ENCODE measurements around the gene MYO5A.

MYO5A gene

DNA sequence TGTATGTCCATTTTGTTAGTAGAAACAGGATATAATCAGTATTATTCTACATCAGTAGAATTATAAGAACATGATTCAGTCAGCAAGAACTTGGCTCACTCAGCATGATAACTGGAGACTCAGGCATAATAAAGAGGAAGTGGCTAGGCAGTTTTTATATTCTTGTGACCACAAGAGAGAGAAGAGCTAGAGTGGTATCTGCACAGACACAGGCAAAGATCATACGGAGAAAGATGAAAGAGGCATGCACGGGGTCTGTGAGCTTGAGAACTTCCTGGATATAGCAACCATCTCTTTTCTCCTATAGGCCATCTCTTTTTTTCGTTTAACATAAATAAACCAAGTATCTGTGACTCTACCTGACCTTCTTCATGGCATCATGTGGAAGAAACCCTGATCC, 46.8 kb downstream of the MYO5A start:
- DNase-seq = peak; percentile 57
- Histone ChIP-seq H2BK5ac (ENCODE audit: low read depth, low read length, poor library complexity, severe bottlenecking) (no peak overlapping the region), H3K79me1 (replicated peaks; ENCODE audit: low read length, poor library complexity, severe bottlenecking) (peaks cover 26% of the 10 kb centered on the region), H2BK120ac (ENCODE audit: low read depth, low read length) (no peak overlapping the region), H4K8ac (ENCODE audit: low read length) (no peak overlapping the region), H3K14ac (ENCODE audit: low read length in 2 of 2) (no peak overlapping the region), H3K27me3 (ENCODE audit: control insufficient read depth in 1 of 2, insufficient read depth in 1 of 2, low read length in 2 of 2) (no peaks in the 10 kb centered on the region), H4K91ac (ENCODE audit: low read length) (no peak overlapping the region), H2BK12ac (ENCODE audit: low read length in 2 of 2) (no peak overlapping the region), H3K23ac (ENCODE audit: low read length in 2 of 2) (no peak overlapping the region), H3K36me3 (ENCODE audit: control insufficient read depth in 1 of 2, insufficient read depth in 2 of 2, low read depth in 1 of 2, low read length in 2 of 2) (no peaks in the 10 kb centered on the region), H3K9ac (ENCODE audit: low read length) (peak overlapping the region; percentile 56), H3K4me1 (ENCODE audit: control insufficient read depth, insufficient read depth, low read depth, low read length) (peaks cover 9% of the 10 kb centered on the region), H3K9me3 (ENCODE audit: control insufficient read depth, low read length) (no peaks in the 10 kb centered on the region), H3K27ac (ENCODE audit: low read length, poor library complexity, severe bottlenecking) (peak overlapping the region; percentile 91), H3K18ac (ENCODE audit: low read depth in 1 of 2, low read length in 2 of 2) (no peak overlapping the region), H3K4me2 (ENCODE audit: low read length, poor library complexity, severe bottlenecking) (no peak overlapping the region), H3K4ac (ENCODE audit: low read depth in 1 of 2, low read length in 2 of 2) (no peak overlapping the region), H2AFZ (ENCODE audit: low read depth, low read length) (no peak overlapping the region), H2AK5ac (ENCODE audit: low read length, severe bottlenecking) (peak overlapping the region; percentile 15), H3K4me3 (ENCODE audit: insufficient read depth in 1 of 2, low read depth in 1 of 2, low read length in 2 of 2) (peak overlapping the region in 1 of 2 experiments; percentile 23), H2BK15ac (ENCODE audit: low read depth, poor library complexity, severe bottlenecking) (no peak overlapping the region)
- 37% methylated on average over 2 of the region's 3 CpGs for WGBS

DNA sequence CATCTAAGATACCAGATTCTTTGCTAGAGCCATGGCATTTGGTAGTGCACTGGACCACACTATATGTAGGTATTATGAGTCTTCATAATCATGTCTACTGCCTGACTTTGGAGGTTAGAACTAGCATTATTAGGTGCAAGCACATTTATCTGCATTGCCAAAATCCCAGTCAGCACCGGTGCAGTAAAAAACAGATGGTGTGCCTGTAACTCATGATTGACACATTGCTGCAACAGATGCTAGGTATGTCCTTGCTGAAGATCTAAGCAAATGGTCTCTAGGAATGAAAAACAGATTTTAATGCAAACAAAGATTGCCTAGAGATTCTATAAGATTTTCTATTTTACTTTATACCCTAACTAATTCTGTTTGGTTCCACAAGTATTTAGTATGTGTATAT, 47.7 kb downstream of the MYO5A start:
- H3K36me3 ChIP-seq (ENCODE audit: control insufficient read depth in 1 of 2, insufficient read depth in 2 of 2, low read depth in 1 of 2, low read length in 2 of 2) = no peaks in the 10 kb centered on the region
- no peak overlapping the region for H3K4ac ChIP-seq (ENCODE audit: low read depth in 1 of 2, low read length in 2 of 2)
- no peak overlapping the region for H2BK5ac ChIP-seq (ENCODE audit: low read depth, low read length, poor library complexity, severe bottlenecking)
- H3K9ac ChIP-seq (ENCODE audit: low read length) = no peak overlapping the region
- H3K27ac ChIP-seq (ENCODE audit: low read length, poor library complexity, severe bottlenecking) = no peak overlapping the region
- H3K9me3 ChIP-seq (ENCODE audit: control insufficient read depth, low read length) = no peaks in the 10 kb centered on the region
- no peak overlapping the region for H2AFZ ChIP-seq (ENCODE audit: low read depth, low read length)
- no peaks in the 10 kb centered on the region for H3K27me3 ChIP-seq (ENCODE audit: control insufficient read depth in 1 of 2, insufficient read depth in 1 of 2, low read length in 2 of 2)
- DNase-seq = no peak
- H3K4me2 ChIP-seq (ENCODE audit: low read length, poor library complexity, severe bottlenecking) = no peak overlapping the region
- H2BK120ac ChIP-seq (ENCODE audit: low read depth, low read length) = no peak overlapping the region
- no peak overlapping the region for H3K23ac ChIP-seq (ENCODE audit: low read length in 2 of 2)
- H3K4me3 ChIP-seq (ENCODE audit: insufficient read depth in 1 of 2, low read depth in 1 of 2, low read length in 2 of 2) = no peak overlapping the region
- H3K14ac ChIP-seq (ENCODE audit: low read length in 2 of 2) = no peak overlapping the region
- H4K8ac ChIP-seq (ENCODE audit: low read length) = no peak overlapping the region
- no peak overlapping the region for H4K91ac ChIP-seq (ENCODE audit: low read length)
- peaks cover 24% of the 10 kb centered on the region for H3K79me1 ChIP-seq (replicated peaks; ENCODE audit: low read length, poor library complexity, severe bottlenecking)
- no peak overlapping the region for H3K18ac ChIP-seq (ENCODE audit: low read depth in 1 of 2, low read length in 2 of 2)
- H2BK12ac ChIP-seq (ENCODE audit: low read length in 2 of 2) = no peak overlapping the region
- no peak overlapping the region for H2BK15ac ChIP-seq (ENCODE audit: low read depth, poor library complexity, severe bottlenecking)
- WGBS = 100% methylated on average over 1 of the region's 1 CpG
- H2AK5ac ChIP-seq (ENCODE audit: low read length, severe bottlenecking) = peak overlapping the region; percentile 84
- peaks cover 9% of the 10 kb centered on the region for H3K4me1 ChIP-seq (ENCODE audit: control insufficient read depth, insufficient read depth, low read depth, low read length)

GRCh38 chr15:52466716-52467115, 62.0 kb downstream of the MYO5A start:
- Histone ChIP-seq H3K23ac (ENCODE audit: low read length in 2 of 2) (no peak overlapping the region), H3K9ac (ENCODE audit: low read length) (no peak overlapping the region), H2AFZ (ENCODE audit: low read depth, low read length) (no peak overlapping the region), H3K79me1 (replicated peaks; ENCODE audit: low read length, poor library complexity, severe bottlenecking) (peaks cover 23% of the 10 kb centered on the region), H3K4ac (ENCODE audit: low read depth in 1 of 2, low read length in 2 of 2) (no peak overlapping the region), H2BK12ac (ENCODE audit: low read length in 2 of 2) (no peak overlapping the region), H3K9me3 (ENCODE audit: control insufficient read depth, low read length) (no peaks in the 10 kb centered on the region), H3K4me3 (ENCODE audit: insufficient read depth in 1 of 2, low read depth in 1 of 2, low read length in 2 of 2) (no peak overlapping the region), H3K4me2 (ENCODE audit: low read length, poor library complexity, severe bottlenecking) (no peak overlapping the region), H4K91ac (ENCODE audit: low read length) (no peak overlapping the region), H3K14ac (ENCODE audit: low read length in 2 of 2) (no peak overlapping the region), H4K8ac (ENCODE audit: low read length) (no peak overlapping the region), H2AK5ac (ENCODE audit: low read length, severe bottlenecking) (no peak overlapping the region), H3K4me1 (ENCODE audit: control insufficient read depth, insufficient read depth, low read depth, low read length) (peaks cover 2% of the 10 kb centered on the region), H3K27me3 (ENCODE audit: control insufficient read depth in 1 of 2, insufficient read depth in 1 of 2, low read length in 2 of 2) (no peaks in the 10 kb centered on the region), H3K18ac (ENCODE audit: low read depth in 1 of 2, low read length in 2 of 2) (no peak overlapping the region), H3K36me3 (ENCODE audit: control insufficient read depth in 1 of 2, insufficient read depth in 2 of 2, low read depth in 1 of 2, low read length in 2 of 2) (no peaks in the 10 kb centered on the region), H2BK120ac (ENCODE audit: low read depth, low read length) (no peak overlapping the region), H2BK5ac (ENCODE audit: low read depth, low read length, poor library complexity, severe bottlenecking) (no peak overlapping the region), H3K27ac (ENCODE audit: low read length, poor library complexity, severe bottlenecking) (no peak overlapping the region), H2BK15ac (ENCODE audit: low read depth, poor library complexity, severe bottlenecking) (no peak overlapping the region)
- no peak for DNase-seq
- WGBS = 90% methylated on average over 2 of the region's 2 CpGs

DNA sequence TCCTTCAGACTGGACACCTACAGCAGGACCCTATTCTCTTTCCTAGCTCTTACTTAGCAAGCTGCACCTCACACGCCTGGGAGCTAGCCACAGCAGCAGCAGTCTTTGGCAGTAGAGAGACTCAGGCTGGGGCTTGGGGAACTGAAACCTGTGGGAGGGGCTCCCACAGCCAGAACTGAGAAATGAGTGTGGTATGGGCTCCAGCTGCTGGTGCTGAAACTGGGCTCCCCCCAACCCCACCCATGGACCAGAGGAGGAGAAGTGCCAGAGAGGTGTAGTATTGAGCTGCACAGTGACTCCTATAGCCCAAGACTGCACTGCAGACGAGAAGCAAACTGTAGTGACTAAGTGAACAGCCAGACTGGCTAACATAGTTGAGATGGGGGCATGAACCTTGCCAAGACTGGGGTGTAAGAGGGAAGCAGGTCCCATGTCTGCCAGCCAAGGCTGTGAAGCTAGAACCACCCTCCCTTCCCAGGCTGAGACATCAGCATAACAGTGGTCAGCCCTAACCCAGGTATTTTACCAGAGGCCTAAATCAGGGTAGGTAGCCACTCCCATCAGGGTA, 62.5 kb downstream of the MYO5A start:
- H3K4me3 ChIP-seq (ENCODE audit: insufficient read depth in 1 of 2, low read depth in 1 of 2, low read length in 2 of 2) = peak overlapping the region in 1 of 2 experiments; percentile 16
- peaks cover 2% of the 10 kb centered on the region for H3K4me1 ChIP-seq (ENCODE audit: control insufficient read depth, insufficient read depth, low read depth, low read length)
- no peak overlapping the region for H2BK5ac ChIP-seq (ENCODE audit: low read depth, low read length, poor library complexity, severe bottlenecking)
- H3K23ac ChIP-seq (ENCODE audit: low read length in 2 of 2) = peak overlapping the region in 1 of 2 experiments; percentile 10
- no peak overlapping the region for H3K18ac ChIP-seq (ENCODE audit: low read depth in 1 of 2, low read length in 2 of 2)
- peaks cover 25% of the 10 kb centered on the region for H3K79me1 ChIP-seq (replicated peaks; ENCODE audit: low read length, poor library complexity, severe bottlenecking)
- H2AFZ ChIP-seq (ENCODE audit: low read depth, low read length) = no peak overlapping the region
- 82% methylated on average over 2 of the region's 2 CpGs for WGBS
- H2BK12ac ChIP-seq (ENCODE audit: low read length in 2 of 2) = no peak overlapping the region
- no peak overlapping the region for H3K4ac ChIP-seq (ENCODE audit: low read depth in 1 of 2, low read length in 2 of 2)
- H3K4me2 ChIP-seq (ENCODE audit: low read length, poor library complexity, severe bottlenecking) = no peak overlapping the region
- H3K14ac ChIP-seq (ENCODE audit: low read length in 2 of 2) = no peak overlapping the region
- no peak overlapping the region for H3K9ac ChIP-seq (ENCODE audit: low read length)
- DNase-seq = no peak
- H2AK5ac ChIP-seq (ENCODE audit: low read length, severe bottlenecking) = no peak overlapping the region
- no peaks in the 10 kb centered on the region for H3K9me3 ChIP-seq (ENCODE audit: control insufficient read depth, low read length)
- no peak overlapping the region for H2BK15ac ChIP-seq (ENCODE audit: low read depth, poor library complexity, severe bottlenecking)
- H3K36me3 ChIP-seq (ENCODE audit: control insufficient read depth in 1 of 2, insufficient read depth in 2 of 2, low read depth in 1 of 2, low read length in 2 of 2) = no peaks in the 10 kb centered on the region
- H3K27me3 ChIP-seq (ENCODE audit: control insufficient read depth in 1 of 2, insufficient read depth in 1 of 2, low read length in 2 of 2) = no peaks in the 10 kb centered on the region
- no peak overlapping the region for H3K27ac ChIP-seq (ENCODE audit: low read length, poor library complexity, severe bottlenecking)
- no peak overlapping the region for H4K8ac ChIP-seq (ENCODE audit: low read length)
- H4K91ac ChIP-seq (ENCODE audit: low read length) = no peak overlapping the region
- H2BK120ac ChIP-seq (ENCODE audit: low read depth, low read length) = no peak overlapping the region

Data from mesenchymal stem cell (in vitro differentiated cells and primary cell).